Sigmoid colon (tissue), 4 donors: ENCODE data around the gene FBXO27.

Experiments used
- CTCF ChIP-seq, 4 experiments: fragments of 450-650 bp in 3 of 4; fragments of 200-600 bp in 1 of 4; IDR thresholded peaks; one replicate each; pipeline ENCODE4 v1.5.1; 2016 to 2019; ENCODE audit warnings: antibody characterized with exemption in 4 of 4, mild to moderate bottlenecking in 3 of 4, moderate library complexity in 2 of 4
- EP300 ChIP-seq, 4 donors: sonication (generic); formaldehyde crosslinking; IDR thresholded peaks; one replicate each; pipeline ENCODE4 v1.6.1; 2017; ENCODE audit warnings: antibody characterized with exemption in 4 of 4
- POLR2A ChIP-seq, 2 donors: fragments of 450-650 bp; IDR thresholded peaks; one replicate each; pipeline ENCODE4 v1.6.1; 2016; ENCODE audit warnings: antibody characterized with exemption in 2 of 2, mild to moderate bottlenecking in 2 of 2, moderate library complexity in 2 of 2

- TF ChIP-seq EP300 (IDR thresholded peaks at IDR 0.05) = no peak
- no peak for TF ChIP-seq CTCF (IDR thresholded peaks at IDR 0.05)
- TF ChIP-seq POLR2A (IDR thresholded peaks at IDR 0.05) = no peak
These were observed 18.3 kb downstream of the FBXO27 start for GRCh38 chr19:39014037-39014436.
